K562 (cell line): ENCODE results near the gene MMEL1. TPM values are rescaled to one million over a fixed set of nuclear protein-coding genes. Genes with fewer than 3 reads are reported as not detected.

Source experiments
- ATAC-seq: fragments of 200-7000 bp; cut with Tn5 transposase; 3 replicates; pipeline ENCODE4 v1.9.1; 2020; ENCODE audit warnings: moderate library complexity
- BruUV-seq: library from RNA; stranded (reverse); fragments of 400-500 nt; replicated peaks from 2 replicates; lab custom pipeline; 2021; lab: Mats Ljungman, UMichigan
- CTCF ChIA-PET: fragments of 300-600 bp; formaldehyde crosslinking; extraction: SDS; loops from one replicate; lab custom pipeline; 2021; ENCODE audit warnings: low intra/inter-chr PET ratio; lab: Yijun Ruan, JAX
- POLR2A ChIA-PET: fragments of 300-600, 350-650 bp; sonication (Branson Sonifier 250); formaldehyde crosslinking; extraction: SDS; loops from one replicate; lab custom pipeline; 2021; ENCODE audit warnings: antibody characterized with exemption, inconsistent platforms; lab: Yijun Ruan, JAX
- DNase-seq, 4 experiments: peaks; one replicate each; pipeline versions ENCODE4 v3.0.0 to v3.0.0-alpha.2; 2011 to 2018; ENCODE audit warnings: low spot score in 3 of 4, mixed read lengths in 3 of 4; ENCODE audit errors: extremely low read depth in 1 of 4
- FAIRE-seq: peaks from 2 replicates; lab custom pipeline; 2011; peaks lifted over from hg19 to GRCh38; lab: Jason Lieb, UNC
- H2AFZ ChIP-seq: 2 replicates; pipeline ENCODE4 v1.6.0; 2011; ENCODE audit warnings: low read depth, low read length, control low read depth, inconsistent platforms
- H3K27ac ChIP-seq: fragments of 200-600 bp; 3 replicates; pipeline ENCODE4 v1.8.0; 2011; ENCODE audit warnings: low read depth, mild to moderate bottlenecking, control low read depth, inconsistent platforms, low read length, moderate library complexity, mixed read lengths; ENCODE audit errors: extremely low read depth
- H3K27me3 ChIP-seq, 2 experiments: fragments of 300-600 bp in 1 of 2; 2 replicates in 1 of 2; 3 replicates in 1 of 2; pipeline versions ENCODE4 v1.6.0 to v1.8.0; 2011; ENCODE audit warnings: inconsistent platforms in 2 of 2, low read length in 2 of 2, mild to moderate bottlenecking in 1 of 2, mixed read lengths in 1 of 2, moderate library complexity in 1 of 2; ENCODE audit not compliant: control insufficient read depth in 2 of 2, insufficient read depth in 2 of 2
- H3K36me3 ChIP-seq: fragments of 300-600 bp; 3 replicates; pipeline ENCODE4 v1.8.0; 2011; ENCODE audit warnings: mild to moderate bottlenecking, low read length, inconsistent platforms; ENCODE audit not compliant: control insufficient read depth, insufficient read depth
- H3K4me1 ChIP-seq, 2 experiments: fragments of 200-600 bp in 1 of 2; replicated peaks in 1 of 2; 2 replicates in 1 of 2; 3 replicates in 1 of 2; pipeline versions ENCODE4 v1.5.1 to v1.8.0; 2011; ENCODE audit warnings: inconsistent platforms in 2 of 2, low read length in 2 of 2, mild to moderate bottlenecking in 1 of 2, mixed read lengths in 1 of 2, moderate library complexity in 1 of 2; ENCODE audit not compliant: control insufficient read depth in 2 of 2, insufficient read depth in 2 of 2
- H3K4me2 ChIP-seq: 2 replicates; pipeline ENCODE4 v1.6.1; 2011; ENCODE audit warnings: low read length, control low read depth, inconsistent platforms, mixed read lengths; ENCODE audit not compliant: insufficient read depth
- H3K4me3 ChIP-seq: fragments of 200-600 bp; sonication (generic), shearing (Covaris generic); 2 replicates; pipeline ENCODE4 v1.5.1; 2016; ENCODE audit warnings: control low read depth, inconsistent platforms
- H3K79me2 ChIP-seq: fragments of 200-600 bp; 3 replicates; pipeline ENCODE4 v1.8.0; 2011; ENCODE audit warnings: low read length, inconsistent platforms; ENCODE audit not compliant: control insufficient read depth, insufficient read depth
- H3K9ac ChIP-seq, 2 experiments: 2 replicates each; pipeline versions ENCODE4 v1.6.0 to v1.6.1; 2011; ENCODE audit warnings: low read depth in 2 of 2, low read length in 2 of 2, control low read depth in 1 of 2, inconsistent platforms in 1 of 2, mild to moderate bottlenecking in 1 of 2, mixed read lengths in 1 of 2; ENCODE audit not compliant: insufficient read depth in 1 of 2
- H3K9me1 ChIP-seq: one replicate; pipeline ENCODE4 v1.6.0; 2011; ENCODE audit warnings: inconsistent platforms, mild to moderate bottlenecking, low read length, moderate library complexity; ENCODE audit not compliant: control insufficient read depth, insufficient read depth
- H3K9me3 ChIP-seq: replicated peaks from 2 replicates; pipeline ENCODE4 v1.5.1; 2011; ENCODE audit warnings: low read depth, low read length, inconsistent platforms; ENCODE audit not compliant: control insufficient read depth, insufficient read depth
- H4K20me1 ChIP-seq: replicated peaks from 2 replicates; pipeline ENCODE4 v1.6.1; 2011; ENCODE audit warnings: low read length, inconsistent platforms, mixed read lengths; ENCODE audit not compliant: control insufficient read depth, insufficient read depth
- PHF21A ChIP-seq: fragments of 450-650 bp; IDR thresholded peaks from 2 replicates; pipeline ENCODE4 v1.6.1; 2017; ENCODE audit warnings: low read depth, borderline replicate concordance
- RB1 ChIP-seq: fragments of 450-650 bp; IDR thresholded peaks from 2 replicates; pipeline ENCODE4 v1.6.1; 2017; ENCODE audit warnings: low read depth, mild to moderate bottlenecking
- SMARCE1 ChIP-seq: fragments of 450-650 bp; IDR thresholded peaks from 2 replicates; pipeline ENCODE4 v1.7.1; 2016; ENCODE audit warnings: mild to moderate bottlenecking
- ZFX ChIP-seq: sonication (generic); formaldehyde crosslinking; IDR thresholded peaks from 2 replicates; pipeline ENCODE4 v1.8.0; 2022; ENCODE audit warnings: mild to moderate bottlenecking, missing genetic modification reagents, moderate library complexity
- ZNF224 ChIP-seq: sonication (generic); formaldehyde crosslinking; IDR thresholded peaks from 2 replicates; pipeline ENCODE4 v1.8.0; 2022; ENCODE audit warnings: mild to moderate bottlenecking, missing genetic modification reagents
- WGBS: fragments of 100-300 bp; shearing (Covaris generic); methylation state at CpG from one replicate; pipeline ENCODE4 v1.1.6; 2016; ENCODE audit warnings: low coverage, mixed read lengths; ENCODE audit not compliant: insufficient coverage; ENCODE audit errors: missing lambda C conversion rate; 5-methylcytosine and 5-hydroxymethylcytosine counted together
- in situ Hi-C: fragments of 300-500 bp; cut with MboI; formaldehyde crosslinking; loops from 4 replicates; pipeline ENCODE4 v1.15.0; 2018; ENCODE audit warnings: inconsistent platforms, mixed read lengths
- intact Hi-C: fragments of 100-400 bp; cut with micrococcal nuclease; formaldehyde crosslinking; loops from 2 replicates; pipeline ENCODE4 v1.14.2; 2022
- polyA plus RNA-seq, 8 experiments: library from polyadenylated mRNA; depleted of rRNA in 4 of 8; stranded (reverse) in 5 of 8; unstranded in 3 of 8; fragments of >200 nt; fragmentation: Nextera tagmentation in 2 of 8; fragmentation: Illumina TruSeq in 1 of 8; extraction: Ambion mirVana in 2 of 8; extraction: Trizol in 1 of 8; gene quantifications; 2 replicates each; pipeline versions ENCODE4 v1.2.1 to v1.2.3, GENCODE V29; 2011 to 2014; ENCODE audit warnings: inconsistent platforms in 1 of 8, missing spikeins in 1 of 8
- total RNA-seq, 7 experiments: library from RNA; depleted of rRNA in 6 of 7; stranded (reverse); fragments of >200 nt in 6 of 7; fragmentation: Illumina TruSeq in 2 of 7; extraction: Trizol in 2 of 7; gene quantifications; 2 replicates each; pipeline versions ENCODE4 v1.2.1 to v1.2.3, GENCODE V29; 2011 to 2021; ENCODE audit warnings: low replicate concordance in 1 of 7
- TF ChIP-seq, protein P1 (sequence below): fragments of 450-650 bp; IDR thresholded peaks from 2 replicates; pipeline ENCODE4 v1.6.1; 2018; ENCODE audit not compliant: partially characterized antibody
- TF ChIP-seq, protein P2 (sequence below), 3 experiments: IDR thresholded peaks in 2 of 3; conservative IDR thresholded peaks in 1 of 3; 2 replicates each; pipeline ENCODE4 v1.5.1; 2011 to 2012; ENCODE audit warnings: low read length in 3 of 3, mild to moderate bottlenecking in 3 of 3, control low read depth in 2 of 3, improper control_type of control experiment in 1 of 3, inconsistent platforms in 1 of 3, low read depth in 1 of 3, mixed read lengths in 1 of 3, moderate library complexity in 1 of 3; ENCODE audit not compliant: insufficient read depth in 2 of 3
- TF ChIP-seq, protein P3 (sequence below), 3 experiments: fragments of 200-800 bp in 1 of 3; fragments of 250-450 bp in 1 of 3; fragments of 450-650 bp in 1 of 3; sonication (Bioruptor Pico) in 1 of 3; sonication (Bioruptor generic) in 1 of 3; formaldehyde crosslinking in 1 of 3; IDR thresholded peaks; 2 replicates each; pipeline versions ENCODE4 v1.6.1 to v1.8.0; 2016 to 2022; ENCODE audit warnings: mild to moderate bottlenecking in 2 of 3, missing genetic modification characterization in 2 of 3, missing compliant biosample characterization in 1 of 3, moderate library complexity in 1 of 3
- TF ChIP-seq, protein P4 (sequence below): fragments of 450-650 bp; formaldehyde crosslinking; IDR thresholded peaks from 2 replicates; pipeline ENCODE4 v1.4.0; 2022; ENCODE audit warnings: mild to moderate bottlenecking, moderate library complexity

The MMEL1 gene
- total and polyA plus RNA-seq, 9 of the 15 experiments (the other 6 are each of a cell fraction or from before 2014, with no cell fraction given) = not detected

DNA sequence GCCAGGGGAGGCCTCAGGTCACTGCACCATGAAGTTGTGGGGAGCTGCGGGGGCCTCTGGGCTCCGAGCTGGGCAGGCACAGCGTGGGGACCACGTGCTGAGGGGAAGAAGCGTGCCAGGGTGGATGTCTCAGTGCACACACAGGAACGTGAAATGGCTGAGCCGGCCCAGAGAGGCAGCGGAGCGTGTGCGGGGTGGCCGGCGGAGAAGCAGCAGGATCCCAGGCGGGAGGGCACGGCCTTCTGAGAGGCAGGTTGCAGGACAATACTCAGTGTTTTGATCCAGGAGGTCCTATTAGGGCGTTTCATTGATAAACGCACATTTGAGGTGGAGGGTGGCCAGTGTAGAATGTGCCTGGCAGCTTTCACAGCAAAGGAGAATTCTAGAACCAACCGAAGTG, 63.8 kb downstream of the MMEL1 start:
- Histone ChIP-seq H3K4me2 (no peak overlapping the region), H3K9me1 (no peaks in the 10 kb centered on the region), H3K27me3 (peaks cover 50 to 64% of the 10 kb centered on the region in 2 experiments), H3K9ac (no peak overlapping the region), H3K9me3 (peaks cover 10% of the 10 kb centered on the region), H2AFZ (no peak overlapping the region), H3K79me2 (no peaks in the 10 kb centered on the region), H4K20me1 (no peaks in the 10 kb centered on the region), H3K36me3 (no peaks in the 10 kb centered on the region), H3K4me1 (peaks cover 0 to 25% of the 10 kb centered on the region in 2 experiments; a peak in 2 of 5 replicates), H3K27ac (no peak overlapping the region), H3K4me3 (no peak overlapping the region)
- ATAC-seq (no peak), DNase-seq (no peak), FAIRE-seq (no peak)
- 9% methylated on average over 13 of the region's 17 CpGs for WGBS
- in situ Hi-C loops (no loop called here), intact Hi-C loops (no loop called here)
- POLR2A ChIA-PET = no interaction called here
- CTCF ChIA-PET = no interaction called here
- BruUV-seq = no TSS peak
- TF ChIP-seq, protein P1, sequence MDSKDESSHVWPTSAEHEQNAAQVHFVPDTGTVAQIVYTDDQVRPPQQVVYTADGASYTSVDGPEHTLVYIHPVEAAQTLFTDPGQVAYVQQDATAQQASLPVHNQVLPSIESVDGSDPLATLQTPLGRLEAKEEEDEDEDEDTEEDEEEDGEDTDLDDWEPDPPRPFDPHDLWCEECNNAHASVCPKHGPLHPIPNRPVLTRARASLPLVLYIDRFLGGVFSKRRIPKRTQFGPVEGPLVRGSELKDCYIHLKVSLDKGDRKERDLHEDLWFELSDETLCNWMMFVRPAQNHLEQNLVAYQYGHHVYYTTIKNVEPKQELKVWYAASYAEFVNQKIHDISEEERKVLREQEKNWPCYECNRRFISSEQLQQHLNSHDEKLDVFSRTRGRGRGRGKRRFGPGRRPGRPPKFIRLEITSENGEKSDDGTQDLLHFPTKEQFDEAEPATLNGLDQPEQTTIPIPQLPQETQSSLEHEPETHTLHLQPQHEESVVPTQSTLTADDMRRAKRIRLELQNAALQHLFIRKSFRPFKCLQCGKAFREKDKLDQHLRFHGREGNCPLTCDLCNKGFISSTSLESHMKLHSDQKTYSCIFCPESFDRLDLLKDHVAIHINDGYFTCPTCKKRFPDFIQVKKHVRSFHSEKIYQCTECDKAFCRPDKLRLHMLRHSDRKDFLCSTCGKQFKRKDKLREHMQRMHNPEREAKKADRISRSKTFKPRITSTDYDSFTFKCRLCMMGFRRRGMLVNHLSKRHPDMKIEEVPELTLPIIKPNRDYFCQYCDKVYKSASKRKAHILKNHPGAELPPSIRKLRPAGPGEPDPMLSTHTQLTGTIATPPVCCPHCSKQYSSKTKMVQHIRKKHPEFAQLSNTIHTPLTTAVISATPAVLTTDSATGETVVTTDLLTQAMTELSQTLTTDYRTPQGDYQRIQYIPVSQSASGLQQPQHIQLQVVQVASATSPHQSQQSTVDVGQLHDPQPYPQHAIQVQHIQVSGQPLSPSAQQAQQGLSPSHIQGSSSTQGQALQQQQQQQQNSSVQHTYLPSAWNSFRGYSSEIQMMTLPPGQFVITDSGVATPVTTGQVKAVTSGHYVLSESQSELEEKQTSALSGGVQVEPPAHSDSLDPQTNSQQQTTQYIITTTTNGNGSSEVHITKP = no peak
- TF ChIP-seq ZNF224 (CRISPR knock-in tag) (no peak), ZFX (CRISPR knock-in tag) (no peak), SMARCE1 (no peak), RB1 (no peak), PHF21A (no peak)
- TF ChIP-seq, protein P2, sequence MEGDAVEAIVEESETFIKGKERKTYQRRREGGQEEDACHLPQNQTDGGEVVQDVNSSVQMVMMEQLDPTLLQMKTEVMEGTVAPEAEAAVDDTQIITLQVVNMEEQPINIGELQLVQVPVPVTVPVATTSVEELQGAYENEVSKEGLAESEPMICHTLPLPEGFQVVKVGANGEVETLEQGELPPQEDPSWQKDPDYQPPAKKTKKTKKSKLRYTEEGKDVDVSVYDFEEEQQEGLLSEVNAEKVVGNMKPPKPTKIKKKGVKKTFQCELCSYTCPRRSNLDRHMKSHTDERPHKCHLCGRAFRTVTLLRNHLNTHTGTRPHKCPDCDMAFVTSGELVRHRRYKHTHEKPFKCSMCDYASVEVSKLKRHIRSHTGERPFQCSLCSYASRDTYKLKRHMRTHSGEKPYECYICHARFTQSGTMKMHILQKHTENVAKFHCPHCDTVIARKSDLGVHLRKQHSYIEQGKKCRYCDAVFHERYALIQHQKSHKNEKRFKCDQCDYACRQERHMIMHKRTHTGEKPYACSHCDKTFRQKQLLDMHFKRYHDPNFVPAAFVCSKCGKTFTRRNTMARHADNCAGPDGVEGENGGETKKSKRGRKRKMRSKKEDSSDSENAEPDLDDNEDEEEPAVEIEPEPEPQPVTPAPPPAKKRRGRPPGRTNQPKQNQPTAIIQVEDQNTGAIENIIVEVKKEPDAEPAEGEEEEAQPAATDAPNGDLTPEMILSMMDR (IDR thresholded peaks at IDR 0.05 in 2 of 3, conservative IDR thresholded peaks at IDR 0.05 in 1 of 3; ENCODE audit: insufficient read depth in 2 of 3, low read depth in 1 of 3, low read length in 3 of 3) = no peak
- TF ChIP-seq, protein P3, sequence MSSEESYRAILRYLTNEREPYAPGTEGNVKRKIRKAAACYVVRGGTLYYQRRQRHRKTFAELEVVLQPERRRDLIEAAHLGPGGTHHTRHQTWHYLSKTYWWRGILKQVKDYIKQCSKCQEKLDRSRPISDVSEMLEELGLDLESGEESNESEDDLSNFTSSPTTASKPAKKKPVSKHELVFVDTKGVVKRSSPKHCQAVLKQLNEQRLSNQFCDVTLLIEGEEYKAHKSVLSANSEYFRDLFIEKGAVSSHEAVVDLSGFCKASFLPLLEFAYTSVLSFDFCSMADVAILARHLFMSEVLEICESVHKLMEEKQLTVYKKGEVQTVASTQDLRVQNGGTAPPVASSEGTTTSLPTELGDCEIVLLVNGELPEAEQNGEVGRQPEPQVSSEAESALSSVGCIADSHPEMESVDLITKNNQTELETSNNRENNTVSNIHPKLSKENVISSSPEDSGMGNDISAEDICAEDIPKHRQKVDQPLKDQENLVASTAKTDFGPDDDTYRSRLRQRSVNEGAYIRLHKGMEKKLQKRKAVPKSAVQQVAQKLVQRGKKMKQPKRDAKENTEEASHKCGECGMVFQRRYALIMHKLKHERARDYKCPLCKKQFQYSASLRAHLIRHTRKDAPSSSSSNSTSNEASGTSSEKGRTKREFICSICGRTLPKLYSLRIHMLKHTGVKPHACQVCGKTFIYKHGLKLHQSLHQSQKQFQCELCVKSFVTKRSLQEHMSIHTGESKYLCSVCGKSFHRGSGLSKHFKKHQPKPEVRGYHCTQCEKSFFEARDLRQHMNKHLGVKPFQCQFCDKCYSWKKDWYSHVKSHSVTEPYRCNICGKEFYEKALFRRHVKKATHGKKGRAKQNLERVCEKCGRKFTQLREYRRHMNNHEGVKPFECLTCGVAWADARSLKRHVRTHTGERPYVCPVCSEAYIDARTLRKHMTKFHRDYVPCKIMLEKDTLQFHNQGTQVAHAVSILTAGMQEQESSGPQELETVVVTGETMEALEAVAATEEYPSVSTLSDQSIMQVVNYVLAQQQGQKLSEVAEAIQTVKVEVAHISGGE (CRISPR knock-in tag; IDR thresholded peaks at IDR 0.05) = no peak
- TF ChIP-seq, protein P4, sequence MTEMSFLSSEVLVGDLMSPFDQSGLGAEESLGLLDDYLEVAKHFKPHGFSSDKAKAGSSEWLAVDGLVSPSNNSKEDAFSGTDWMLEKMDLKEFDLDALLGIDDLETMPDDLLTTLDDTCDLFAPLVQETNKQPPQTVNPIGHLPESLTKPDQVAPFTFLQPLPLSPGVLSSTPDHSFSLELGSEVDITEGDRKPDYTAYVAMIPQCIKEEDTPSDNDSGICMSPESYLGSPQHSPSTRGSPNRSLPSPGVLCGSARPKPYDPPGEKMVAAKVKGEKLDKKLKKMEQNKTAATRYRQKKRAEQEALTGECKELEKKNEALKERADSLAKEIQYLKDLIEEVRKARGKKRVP (CRISPR knock-in tag) = no peak
